Uterus (tissue), 2 donors: Measurements from ENCODE around the gene IGSF11.

Source experiments
- CTCF ChIP-seq, 4 experiments: fragments of 200-600 bp in 2 of 4; fragments of 450-650 bp in 2 of 4; sonication (generic) in 2 of 4; IDR thresholded peaks; one replicate each; pipeline ENCODE4 v1.5.1; 2016 to 2019; ENCODE audit warnings: antibody characterized with exemption in 4 of 4, mild to moderate bottlenecking in 2 of 4, moderate library complexity in 1 of 4
- POLR2A ChIP-seq, 2 donors: fragments of 450-650 bp; IDR thresholded peaks; one replicate each; pipeline ENCODE4 v1.6.1; 2016; ENCODE audit warnings: antibody characterized with exemption in 2 of 2, mild to moderate bottlenecking in 1 of 2, moderate library complexity in 1 of 2

GRCh38 chr3:118977118-118977517 is 57.5 kb downstream of the IGSF11 start:
- no peak for TF ChIP-seq CTCF (IDR thresholded peaks at IDR 0.05)
- TF ChIP-seq POLR2A (IDR thresholded peaks at IDR 0.05), result no peak
